ENCODE measurements around the gene CENPL.

DNA sequence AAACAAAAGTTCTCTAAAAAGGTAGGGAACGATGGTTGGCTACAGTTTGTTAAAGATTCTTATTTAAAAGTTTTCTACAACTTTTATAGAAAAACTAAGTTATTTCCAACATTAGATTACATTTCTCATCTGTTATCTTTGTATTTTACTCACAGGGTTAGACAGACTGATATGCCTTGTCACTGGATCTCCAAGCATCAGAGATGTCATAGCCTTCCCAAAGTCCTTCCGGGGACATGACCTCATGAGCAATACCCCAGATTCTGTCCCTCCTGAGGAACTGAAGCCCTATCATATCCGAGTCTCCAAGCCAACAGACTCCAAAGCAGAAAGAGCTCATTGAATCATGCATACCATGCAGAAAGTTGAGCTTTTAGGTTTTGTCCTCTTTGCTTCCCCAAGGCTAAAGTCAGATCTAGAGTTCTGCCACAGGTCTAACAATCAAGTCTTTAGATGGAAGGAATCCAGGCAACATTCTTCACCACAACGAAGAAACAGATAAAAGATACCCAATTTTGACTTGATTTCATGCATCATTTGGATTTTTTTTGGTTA is 32.8 kb upstream of the CENPL start:
- TF ChIP-seq POLR2AphosphoS5 (IDR thresholded peaks at IDR 0.05) (no peak), POLR2A (IDR thresholded peaks at IDR 0.05) (no peak)

Data from suprapubic skin (tissue), 4 donors.